ENCODE data around the gene ACVR1. TPM values are rescaled to one million over a fixed set of nuclear protein-coding genes. Genes with fewer than 3 reads are reported as not detected.
"Not testable (repeated sequence)": the region's sequence is repeated elsewhere in the genome, so short reads cannot be mapped to it uniquely, and the experiment has no call there.

ACVR1 gene
- total RNA-seq, 1 donor from 2014 or later, result 24.3 TPM

- no peaks in the 10 kb centered on the region for H3K4me1 Mint-ChIP-seq (ENCODE audit: low read depth)
- H3K36me3 Mint-ChIP-seq (ENCODE audit: insufficient read depth), result peaks cover 59% of the 10 kb centered on the region
- H3K27ac Mint-ChIP-seq, result no peak overlapping the region
- no peaks in the 10 kb centered on the region for H3K27me3 Mint-ChIP-seq
- no peak overlapping the region for H3K4me3 Mint-ChIP-seq (ENCODE audit: low read depth)
- no peak for TF ChIP-seq CTCF (IDR thresholded peaks at IDR 0.05; ENCODE audit: unreplicated experiment)
- peaks cover 39% of the 10 kb centered on the region for H3K9me3 Mint-ChIP-seq (ENCODE audit: low read depth)
- DNase-seq (ENCODE audit: low spot score, unreplicated experiment), result no peak
Observed at GRCh38 chr2:157759855-157760254, 116.3 kb downstream of the ACVR1 start.

GRCh38 chr2:157758586-157758985 lies 117.5 kb downstream of the ACVR1 start:
- Mint-ChIP-seq H3K36me3 (ENCODE audit: insufficient read depth) (peaks cover 64% of the 10 kb centered on the region), H3K4me3 (ENCODE audit: low read depth) (no peak overlapping the region), H3K27me3 (no peaks in the 10 kb centered on the region), H3K4me1 (ENCODE audit: low read depth) (no peaks in the 10 kb centered on the region), H3K9me3 (ENCODE audit: low read depth) (peaks cover 39% of the 10 kb centered on the region), H3K27ac (no peak overlapping the region)
- no peak for DNase-seq (ENCODE audit: low spot score, unreplicated experiment)
- no peak for TF ChIP-seq CTCF (IDR thresholded peaks at IDR 0.05; ENCODE audit: unreplicated experiment)

- no peak for TF ChIP-seq CTCF (IDR thresholded peaks at IDR 0.05; ENCODE audit: unreplicated experiment)
- Mint-ChIP-seq H3K4me1 (ENCODE audit: low read depth) (no peaks in the 10 kb centered on the region), H3K27ac (no peak overlapping the region), H3K4me3 (ENCODE audit: low read depth) (no peak overlapping the region), H3K27me3 (no peaks in the 10 kb centered on the region), H3K36me3 (ENCODE audit: insufficient read depth) (peaks cover 70% of the 10 kb centered on the region), H3K9me3 (ENCODE audit: low read depth) (peaks cover 39% of the 10 kb centered on the region)
- DNase-seq (ENCODE audit: low spot score, unreplicated experiment), result no peak
Observed at GRCh38 chr2:157757500-157757899, 118.6 kb downstream of the ACVR1 start.

- DNase-seq (ENCODE audit: low spot score, unreplicated experiment); H3K4me3 Mint-ChIP-seq (ENCODE audit: low read depth); H3K4me1 Mint-ChIP-seq (ENCODE audit: low read depth); H3K27me3 Mint-ChIP-seq; H3K27ac Mint-ChIP-seq: not testable (repeated sequence)
- Mint-ChIP-seq H3K9me3 (ENCODE audit: low read depth) (peaks cover 39% of the 10 kb centered on the region), H3K36me3 (ENCODE audit: insufficient read depth) (peaks cover 73% of the 10 kb centered on the region)
Observed at GRCh38 chr2:157756447-157756846, 119.7 kb downstream of the ACVR1 start.

GRCh38 chr2:157751462-157752058 lies 124.6 kb downstream of the ACVR1 start:
- no peaks in the 10 kb centered on the region for H3K27me3 Mint-ChIP-seq
- peaks cover 17% of the 10 kb centered on the region for H3K9me3 Mint-ChIP-seq (ENCODE audit: low read depth)
- DNase-seq (ENCODE audit: low spot score, unreplicated experiment), result no peak
- no peak overlapping the region for H3K27ac Mint-ChIP-seq
- peaks cover 12% of the 10 kb centered on the region for H3K4me1 Mint-ChIP-seq (ENCODE audit: low read depth)
- peak; percentile 36 for TF ChIP-seq CTCF (IDR thresholded peaks at IDR 0.05; ENCODE audit: unreplicated experiment)
- no peak overlapping the region for H3K4me3 Mint-ChIP-seq (ENCODE audit: low read depth)
- H3K36me3 Mint-ChIP-seq (ENCODE audit: insufficient read depth), result peaks cover 47% of the 10 kb centered on the region

- Mint-ChIP-seq H3K27me3 (no peaks in the 10 kb centered on the region), H3K9me3 (ENCODE audit: low read depth) (no peaks in the 10 kb centered on the region), H3K27ac (no peak overlapping the region), H3K36me3 (ENCODE audit: insufficient read depth) (peaks cover 29% of the 10 kb centered on the region), H3K4me3 (ENCODE audit: low read depth) (no peak overlapping the region), H3K4me1 (ENCODE audit: low read depth) (peaks cover 12% of the 10 kb centered on the region)
- TF ChIP-seq CTCF (IDR thresholded peaks at IDR 0.05; ENCODE audit: unreplicated experiment), result no peak
- DNase-seq (ENCODE audit: low spot score, unreplicated experiment), result no peak
Observed at GRCh38 chr2:157749684-157750083, 126.4 kb downstream of the ACVR1 start.

Measured in progenitor cell of endocrine pancreas (in vitro differentiated cells).